Right forelimb (tissue), 1 donor: ENCODE measurements around the gene LIPK.
"Not testable (repeated sequence)": the region's sequence is repeated elsewhere in the genome, so short reads cannot be mapped to it uniquely, and the experiment has no call there.

Experiments used
- DNase-seq: peaks from one replicate; pipeline ENCODE4 v3.0.0-alpha.2; 2018

Gene LIPK

GRCh38 chr10:88725798-88726197 is 19.7 kb downstream of the LIPK start:
- no peak for DNase-seq

- DNase-seq = no peak
Measured at GRCh38 chr10:88728107-88728763, 22.2 kb downstream of the LIPK start.

GRCh38 chr10:88730864-88731263 is 24.8 kb downstream of the LIPK start:
- no peak for DNase-seq

- no peak for DNase-seq
Measured at GRCh38 chr10:88731296-88731695, 25.2 kb downstream of the LIPK start.

- DNase-seq = no peak
Measured at GRCh38 chr10:88733215-88733614, 27.2 kb downstream of the LIPK start.

- no peak for DNase-seq
Measured at GRCh38 chr10:88735661-88736060, 29.6 kb downstream of the LIPK start.

GRCh38 chr10:88741921-88742320 is 35.9 kb downstream of the LIPK start:
- not testable (repeated sequence) for DNase-seq

- DNase-seq = no peak
Measured at GRCh38 chr10:88742448-88742847, 36.4 kb downstream of the LIPK start.

- DNase-seq = no peak
Measured at GRCh38 chr10:88744002-88744401, 38.0 kb downstream of the LIPK start.

- DNase-seq = no peak
Measured at GRCh38 chr10:88745633-88746032, 39.6 kb downstream of the LIPK start.

- no peak for DNase-seq
Measured at GRCh38 chr10:88754287-88754686, 48.2 kb downstream of the LIPK start.

GRCh38 chr10:88755753-88756152 is 49.7 kb downstream of the LIPK start:
- DNase-seq = no peak

GRCh38 chr10:88756660-88757059 is 50.6 kb downstream of the LIPK start:
- no peak for DNase-seq

GRCh38 chr10:88759366-88760101 is 53.5 kb downstream of the LIPK start, which contains the start of gene LIPN:
LIPN (plus strand) TSS chr10:88760020; CDS start chr10:88761406, 1,386 bp downstream.
- no peak for DNase-seq

GRCh38 chr10:88762906-88763305 is 56.9 kb downstream of the LIPK start:
- no peak for DNase-seq

- DNase-seq = no peak
Measured at GRCh38 chr10:88763441-88763840, 57.4 kb downstream of the LIPK start.

- no peak for DNase-seq
Measured at GRCh38 chr10:88764110-88764509, 58.1 kb downstream of the LIPK start.

- DNase-seq = no peak
Measured at GRCh38 chr10:88765816-88766215, 59.8 kb downstream of the LIPK start.

- no peak for DNase-seq
Measured at GRCh38 chr10:88769384-88769783, 63.3 kb downstream of the LIPK start.

GRCh38 chr10:88781206-88781605 is 75.2 kb downstream of the LIPK start:
- no peak for DNase-seq

- no peak for DNase-seq
Measured at GRCh38 chr10:88782222-88782621, 76.2 kb downstream of the LIPK start.

GRCh38 chr10:88783724-88784123 is 77.7 kb downstream of the LIPK start:
- DNase-seq = no peak

- DNase-seq = no peak
Measured at GRCh38 chr10:88786032-88786770, 80.2 kb downstream of the LIPK start.

GRCh38 chr10:88787463-88787862 is 81.4 kb downstream of the LIPK start:
- no peak for DNase-seq
